MM.1S (cell line): ENCODE results near the gene SUFU.

Experiments used
- EZH2 ChIP-seq: fragments of 300-600 bp; sonication (generic); optimal IDR thresholded peaks from 2 replicates; pipeline ENCODE3; 2017; ENCODE audit warnings: low read depth, mild to moderate bottlenecking, antibody characterized with exemption, low read length, mixed read lengths
- EZH2phosphoT487 ChIP-seq: fragments of 300-600 bp; sonication (generic); IDR thresholded peaks from 2 replicates; pipeline ENCODE4 v1.6.1; 2018; ENCODE audit warnings: antibody characterized with exemption, low read length
- TF ChIP-seq, protein P1 (sequence below): fragments of 300-600 bp; sonication (generic); IDR thresholded peaks from 2 replicates; pipeline ENCODE4 v1.5.1; 2016; ENCODE audit warnings: antibody characterized with exemption, low read length, mixed read lengths

DNA sequence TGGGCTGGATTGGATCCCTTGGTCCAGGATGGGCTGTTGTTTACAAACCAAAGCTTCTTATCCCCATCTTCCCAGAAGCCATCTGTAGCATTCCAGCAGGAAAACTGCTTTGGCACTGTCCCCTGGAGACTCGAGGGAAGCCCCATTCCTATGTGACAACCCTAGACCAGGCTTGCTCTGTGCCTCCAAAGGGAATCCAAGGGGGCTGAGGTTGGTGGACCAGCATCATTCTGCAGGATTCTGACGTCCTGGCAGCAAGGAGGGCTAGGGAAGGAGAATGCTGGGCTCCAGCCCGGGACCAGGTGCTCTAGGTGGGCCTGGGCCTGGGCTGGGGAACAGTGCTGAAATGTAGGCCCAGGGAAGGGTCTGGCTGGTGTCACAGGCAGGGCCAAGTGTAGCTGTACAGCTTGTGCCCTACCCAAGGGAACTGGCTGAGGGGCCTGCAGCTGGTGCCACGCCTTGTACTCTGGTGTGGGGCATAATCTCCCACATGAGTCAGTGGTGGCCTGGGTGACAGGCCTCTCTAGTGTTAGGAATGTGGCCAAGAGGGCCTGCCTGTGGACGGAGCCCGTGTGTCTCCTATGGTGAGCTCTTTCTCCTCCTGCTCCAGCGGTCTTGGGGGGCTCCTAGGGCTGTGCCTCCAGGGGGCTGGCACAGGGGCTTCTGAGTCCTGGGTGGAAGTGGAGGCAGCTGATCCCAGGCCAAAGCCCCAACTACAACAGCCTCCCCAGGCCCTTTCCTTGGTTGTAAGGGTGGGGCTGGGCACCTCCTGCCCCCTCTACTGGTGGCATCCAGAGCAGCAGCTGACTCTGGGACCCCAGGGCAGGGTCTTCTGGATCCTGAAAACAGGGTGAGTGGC is 165.7 kb downstream of the SUFU start:
- TF ChIP-seq, protein P1, sequence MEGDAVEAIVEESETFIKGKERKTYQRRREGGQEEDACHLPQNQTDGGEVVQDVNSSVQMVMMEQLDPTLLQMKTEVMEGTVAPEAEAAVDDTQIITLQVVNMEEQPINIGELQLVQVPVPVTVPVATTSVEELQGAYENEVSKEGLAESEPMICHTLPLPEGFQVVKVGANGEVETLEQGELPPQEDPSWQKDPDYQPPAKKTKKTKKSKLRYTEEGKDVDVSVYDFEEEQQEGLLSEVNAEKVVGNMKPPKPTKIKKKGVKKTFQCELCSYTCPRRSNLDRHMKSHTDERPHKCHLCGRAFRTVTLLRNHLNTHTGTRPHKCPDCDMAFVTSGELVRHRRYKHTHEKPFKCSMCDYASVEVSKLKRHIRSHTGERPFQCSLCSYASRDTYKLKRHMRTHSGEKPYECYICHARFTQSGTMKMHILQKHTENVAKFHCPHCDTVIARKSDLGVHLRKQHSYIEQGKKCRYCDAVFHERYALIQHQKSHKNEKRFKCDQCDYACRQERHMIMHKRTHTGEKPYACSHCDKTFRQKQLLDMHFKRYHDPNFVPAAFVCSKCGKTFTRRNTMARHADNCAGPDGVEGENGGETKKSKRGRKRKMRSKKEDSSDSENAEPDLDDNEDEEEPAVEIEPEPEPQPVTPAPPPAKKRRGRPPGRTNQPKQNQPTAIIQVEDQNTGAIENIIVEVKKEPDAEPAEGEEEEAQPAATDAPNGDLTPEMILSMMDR = peak; percentile 65
- TF ChIP-seq EZH2 (no peak), EZH2phosphoT487 (no peak)
